PFSK-1 (cell line): Measurements from ENCODE around the gene MRPL55.
A peak's percentile ranks its signal among the peaks of the same experiment; 100 is the strongest.

ENCODE experiments used
- FOXP2 ChIP-seq: optimal IDR thresholded peaks from 2 replicates; pipeline ENCODE3; 2011; ENCODE audit warnings: borderline replicate concordance, control low read depth, inconsistent platforms; ENCODE audit not compliant: insufficient read depth; ENCODE audit errors: extremely low read length, extremely low read depth
- POLR2AphosphoS5 ChIP-seq: IDR thresholded peaks from 2 replicates; pipeline ENCODE4 v1.6.1; 2012; ENCODE audit warnings: low read depth, mild to moderate bottlenecking, control low read depth, low read length, moderate library complexity
- SIN3A ChIP-seq: IDR thresholded peaks from 2 replicates; pipeline ENCODE4 v1.6.1; 2012; ENCODE audit warnings: mild to moderate bottlenecking, low read length, moderate library complexity, borderline replicate concordance; ENCODE audit not compliant: insufficient read depth
- TAF1 ChIP-seq: IDR thresholded peaks from 2 replicates; pipeline ENCODE4 v1.6.1; 2012; ENCODE audit warnings: low read length, control low read depth, borderline replicate concordance; ENCODE audit not compliant: insufficient read depth
- TF ChIP-seq, protein P1 (sequence below), 2 experiments: IDR thresholded peaks; 2 replicates each; pipeline versions ENCODE4 v1.6.1 to v1.8.0; 2011 to 2012; ENCODE audit warnings: low read depth in 2 of 2, low read length in 2 of 2, control low read depth in 1 of 2, inconsistent platforms in 1 of 2, mild to moderate bottlenecking in 1 of 2, moderate library complexity in 1 of 2; ENCODE audit not compliant: insufficient read depth in 1 of 2

MRPL55 gene

DNA sequence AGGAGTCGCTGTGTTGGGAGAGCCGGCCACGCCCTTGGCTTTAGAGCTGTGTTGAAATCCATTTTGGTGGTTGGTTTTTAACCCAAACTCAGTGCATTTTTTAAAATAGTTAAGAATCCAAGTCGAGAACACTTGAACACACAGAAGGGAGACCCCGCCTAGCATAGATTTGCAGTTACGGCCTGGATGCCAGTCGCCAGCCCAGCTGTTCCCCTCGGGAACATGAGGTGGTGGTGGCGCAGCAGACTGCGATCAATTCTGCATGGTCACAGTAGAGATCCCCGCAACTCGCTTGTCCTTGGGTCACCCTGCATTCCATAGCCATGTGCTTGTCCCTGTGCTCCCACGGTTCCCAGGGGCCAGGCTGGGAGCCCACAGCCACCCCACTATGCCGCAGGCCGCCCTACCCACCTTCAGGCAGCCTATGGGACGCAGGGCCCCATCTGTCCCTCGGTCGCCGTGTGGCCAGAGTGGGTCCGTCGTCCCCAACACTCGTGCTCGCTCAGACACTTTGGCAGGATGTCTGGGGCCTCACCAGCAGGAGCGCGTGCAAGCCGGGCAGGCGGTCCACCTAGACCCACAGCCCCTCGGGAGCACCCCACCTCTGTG is 10.7 kb downstream of the MRPL55 start:
- no peak; the same call in 1 of the 2 replicates for TF ChIP-seq POLR2AphosphoS5
- TF ChIP-seq SIN3A: no peak
- TF ChIP-seq, protein P1, sequence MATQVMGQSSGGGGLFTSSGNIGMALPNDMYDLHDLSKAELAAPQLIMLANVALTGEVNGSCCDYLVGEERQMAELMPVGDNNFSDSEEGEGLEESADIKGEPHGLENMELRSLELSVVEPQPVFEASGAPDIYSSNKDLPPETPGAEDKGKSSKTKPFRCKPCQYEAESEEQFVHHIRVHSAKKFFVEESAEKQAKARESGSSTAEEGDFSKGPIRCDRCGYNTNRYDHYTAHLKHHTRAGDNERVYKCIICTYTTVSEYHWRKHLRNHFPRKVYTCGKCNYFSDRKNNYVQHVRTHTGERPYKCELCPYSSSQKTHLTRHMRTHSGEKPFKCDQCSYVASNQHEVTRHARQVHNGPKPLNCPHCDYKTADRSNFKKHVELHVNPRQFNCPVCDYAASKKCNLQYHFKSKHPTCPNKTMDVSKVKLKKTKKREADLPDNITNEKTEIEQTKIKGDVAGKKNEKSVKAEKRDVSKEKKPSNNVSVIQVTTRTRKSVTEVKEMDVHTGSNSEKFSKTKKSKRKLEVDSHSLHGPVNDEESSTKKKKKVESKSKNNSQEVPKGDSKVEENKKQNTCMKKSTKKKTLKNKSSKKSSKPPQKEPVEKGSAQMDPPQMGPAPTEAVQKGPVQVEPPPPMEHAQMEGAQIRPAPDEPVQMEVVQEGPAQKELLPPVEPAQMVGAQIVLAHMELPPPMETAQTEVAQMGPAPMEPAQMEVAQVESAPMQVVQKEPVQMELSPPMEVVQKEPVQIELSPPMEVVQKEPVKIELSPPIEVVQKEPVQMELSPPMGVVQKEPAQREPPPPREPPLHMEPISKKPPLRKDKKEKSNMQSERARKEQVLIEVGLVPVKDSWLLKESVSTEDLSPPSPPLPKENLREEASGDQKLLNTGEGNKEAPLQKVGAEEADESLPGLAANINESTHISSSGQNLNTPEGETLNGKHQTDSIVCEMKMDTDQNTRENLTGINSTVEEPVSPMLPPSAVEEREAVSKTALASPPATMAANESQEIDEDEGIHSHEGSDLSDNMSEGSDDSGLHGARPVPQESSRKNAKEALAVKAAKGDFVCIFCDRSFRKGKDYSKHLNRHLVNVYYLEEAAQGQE (IDR thresholded peaks at IDR 0.05; ENCODE audit: insufficient read depth in 1 of 2, low read depth in 2 of 2, low read length in 2 of 2): no peak
- TF ChIP-seq FOXP2: no peak
- TF ChIP-seq TAF1: no peak

DNA sequence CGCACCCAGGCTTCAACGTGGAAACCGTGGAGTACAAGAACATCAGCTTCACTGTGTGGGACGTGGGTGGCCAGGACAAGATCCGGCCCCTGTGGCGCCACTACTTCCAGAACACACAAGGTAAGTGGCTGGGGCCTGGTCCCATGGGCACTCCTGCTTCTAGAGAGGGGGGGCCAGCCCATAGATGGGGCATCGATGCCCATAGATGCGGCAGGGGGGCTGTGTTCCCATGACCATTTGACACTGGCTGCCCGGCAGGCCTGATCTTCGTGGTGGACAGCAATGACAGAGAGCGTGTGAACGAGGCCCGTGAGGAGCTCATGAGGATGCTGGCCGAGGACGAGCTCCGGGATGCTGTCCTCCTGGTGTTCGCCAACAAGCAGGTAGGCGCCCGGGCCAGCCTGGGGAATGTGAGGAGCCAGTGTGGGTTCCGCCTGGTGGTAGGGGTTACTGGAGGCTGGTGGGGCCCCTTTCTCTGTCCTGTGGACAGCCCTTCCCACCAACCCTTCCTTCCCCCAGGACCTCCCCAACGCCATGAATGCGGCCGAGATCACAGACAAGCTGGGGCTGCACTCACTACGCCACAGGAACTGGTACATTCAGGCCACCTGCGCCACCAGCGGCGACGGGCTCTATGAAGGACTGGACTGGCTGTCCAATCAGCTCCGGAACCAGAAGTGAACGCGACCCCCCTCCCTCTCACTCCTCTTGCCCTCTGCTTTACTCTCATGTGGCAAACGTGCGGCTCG is 11.6 kb downstream of the MRPL55 start:
- no peak for TF ChIP-seq POLR2AphosphoS5

DNA sequence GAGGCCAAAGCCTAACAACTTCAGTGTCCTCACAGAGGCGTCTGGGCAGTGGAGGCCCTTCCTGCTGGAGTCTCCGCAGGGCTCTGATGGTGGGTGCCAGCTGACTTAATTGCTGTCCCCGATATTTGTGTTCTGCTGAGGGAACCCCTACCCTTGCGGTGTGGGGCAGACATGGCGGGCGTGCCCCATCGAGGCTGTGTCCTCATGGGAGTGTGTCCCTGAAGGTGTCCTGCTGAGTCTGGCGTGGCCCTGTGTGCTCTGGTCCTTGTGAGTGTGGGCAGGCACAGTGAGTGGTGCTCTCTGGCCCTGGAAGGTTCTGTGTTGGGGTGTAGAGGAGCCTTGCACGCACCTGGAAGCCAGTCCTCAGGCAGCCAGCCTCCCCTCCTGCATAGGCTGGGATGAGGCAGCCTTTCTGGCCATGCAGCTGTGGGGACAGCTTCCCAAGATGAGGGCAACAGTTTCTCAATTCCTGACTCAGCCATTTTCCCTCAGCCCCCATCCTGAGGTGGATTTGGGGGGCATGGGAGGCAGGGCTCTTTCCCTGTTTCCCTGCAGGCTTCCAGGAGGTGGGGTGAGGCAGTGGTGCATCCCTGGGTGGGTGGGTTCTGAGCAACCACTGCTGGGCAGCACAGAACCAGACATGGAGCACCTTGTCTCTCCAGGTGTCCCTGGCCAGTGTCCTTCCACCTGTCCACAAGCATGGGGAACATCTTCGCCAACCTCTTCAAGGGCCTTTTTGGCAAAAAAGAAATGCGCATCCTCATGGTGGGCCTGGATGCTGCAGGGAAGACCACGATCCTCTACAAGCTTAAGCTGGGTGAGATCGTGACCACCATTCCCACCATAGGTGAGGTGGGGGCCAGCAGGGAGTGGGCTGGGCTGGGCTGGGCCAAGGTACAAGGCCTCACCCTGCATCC is 12.4 kb downstream of the MRPL55 start:
- TF ChIP-seq SIN3A (no peak), POLR2AphosphoS5 (0 out of 2 replicates have a peak, but pooled peaks have one; percentile 11)

DNA sequence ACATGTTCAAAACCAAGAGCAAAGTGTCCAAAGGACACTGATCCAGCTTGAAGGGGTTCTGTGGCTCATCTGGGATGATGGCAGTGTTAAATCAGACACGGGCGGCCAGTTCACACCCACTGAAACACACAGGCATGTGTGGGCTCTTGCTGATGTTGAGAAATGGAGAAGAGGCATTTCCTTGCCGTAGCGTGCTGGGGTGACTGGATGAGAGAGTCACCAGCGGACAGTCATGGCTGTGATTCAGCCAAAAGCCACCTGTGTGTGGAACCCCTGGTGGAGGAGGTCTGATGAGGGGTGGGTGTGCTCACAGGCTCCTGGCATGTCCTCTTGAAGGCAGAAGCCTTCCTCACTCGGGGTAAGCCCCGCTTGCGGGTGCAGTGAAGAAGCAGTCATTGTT is 13.2 kb downstream of the MRPL55 start:
- TF ChIP-seq SIN3A: no peak
- TF ChIP-seq POLR2AphosphoS5: no peak
- no peak for TF ChIP-seq TAF1
- TF ChIP-seq, protein P1 (IDR thresholded peaks at IDR 0.05; ENCODE audit: insufficient read depth in 1 of 2, low read depth in 2 of 2, low read length in 2 of 2): no peak
- TF ChIP-seq FOXP2: no peak

DNA sequence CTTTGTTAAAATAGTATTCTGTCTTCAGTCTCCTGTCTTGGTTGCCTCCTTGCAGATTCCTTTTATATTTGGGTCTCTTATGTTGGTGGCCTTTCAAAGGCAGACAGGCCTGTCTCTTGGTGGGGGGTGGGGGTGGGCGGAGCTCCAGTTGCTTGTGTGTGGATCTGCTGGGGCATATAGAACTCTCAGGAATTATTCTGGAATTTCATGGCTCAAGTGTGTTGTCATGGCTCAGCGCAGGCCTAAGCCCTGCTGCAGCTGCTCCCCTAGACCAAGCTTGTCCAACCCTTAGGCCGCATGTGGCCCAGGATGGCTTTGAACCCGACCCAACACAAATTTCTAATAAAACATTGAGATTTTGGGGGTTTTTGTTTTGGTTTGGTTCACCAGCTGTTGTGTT is 13.9 kb downstream of the MRPL55 start:
- TF ChIP-seq, protein P1 (IDR thresholded peaks at IDR 0.05; ENCODE audit: insufficient read depth in 1 of 2, low read depth in 2 of 2, low read length in 2 of 2): no peak
- TF ChIP-seq POLR2AphosphoS5 (no peak), SIN3A (no peak), TAF1 (no peak)

DNA sequence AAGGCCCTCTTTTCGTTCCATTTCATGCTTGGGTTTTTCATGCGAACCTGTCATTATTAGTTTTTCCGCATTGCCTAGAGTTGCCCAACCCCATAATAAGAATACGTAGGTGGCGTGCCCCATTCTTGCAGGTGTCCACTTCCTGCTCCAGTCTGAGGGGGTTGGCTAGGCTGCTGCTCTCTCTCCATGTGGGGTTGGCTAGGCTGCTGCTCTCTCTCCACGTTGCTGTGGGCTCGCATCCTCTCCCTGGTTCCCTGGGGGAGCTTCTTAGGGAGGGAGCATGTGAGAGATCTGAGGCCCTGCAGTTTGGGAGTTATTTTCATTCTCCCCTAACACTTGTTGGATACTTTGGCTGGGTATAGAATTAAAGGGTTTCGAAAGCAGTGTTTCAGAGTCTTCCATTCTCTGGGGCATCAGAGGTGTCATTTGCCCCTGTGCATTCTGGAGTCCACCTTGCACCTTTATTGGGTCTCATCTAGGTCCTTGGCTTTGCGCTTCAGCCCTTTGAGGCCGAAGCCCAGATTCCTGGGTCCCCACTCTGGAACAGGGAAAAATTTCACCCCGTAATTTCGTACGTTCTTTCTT is 14.6 kb downstream of the MRPL55 start:
- TF ChIP-seq SIN3A (no peak), TAF1 (no peak), FOXP2 (no peak), POLR2AphosphoS5 (no peak)
- TF ChIP-seq, protein P1 (IDR thresholded peaks at IDR 0.05; ENCODE audit: insufficient read depth in 1 of 2, low read depth in 2 of 2, low read length in 2 of 2): no peak
